Esophagus squamous epithelium (tissue), 5 donors: ENCODE measurements around the gene SNX24. TPM values are rescaled to one million over a fixed set of nuclear protein-coding genes. Genes with fewer than 3 reads are reported as not detected.
"Not testable (repeated sequence)": the region's sequence is repeated elsewhere in the genome, so short reads cannot be mapped to it uniquely, and the experiment has no call there.

Source experiments
- DNase-seq: peaks from one replicate; lab custom pipeline; 2025; lab: John Stamatoyannopoulos, UW
- H3K27ac ChIP-seq, 4 donors: fragments of 200-600 bp; sonication (generic); one replicate each; pipeline ENCODE4 v1.5.1; 2016 to 2019; ENCODE audit warnings: mild to moderate bottlenecking in 1 of 4
- H3K27me3 ChIP-seq, 4 donors: fragments of 200-600 bp; sonication (generic); 1 replicate in 3 of 4; 2 replicates in 1 of 4; pipeline versions ENCODE4 v1.5.1 to v1.6.0; 2017 to 2021; ENCODE audit warnings: antibody characterized with exemption in 1 of 4
- H3K36me3 ChIP-seq, 3 donors: fragments of 200-600 bp; sonication (generic); one replicate each; pipeline ENCODE4 v1.5.1; 2016 to 2019
- H3K4me1 ChIP-seq, 3 donors: fragments of 200-600 bp; sonication (generic); one replicate each; pipeline ENCODE4 v1.5.1; 2017 to 2019
- H3K4me3 ChIP-seq, 4 donors: fragments of 200-600 bp; sonication (generic); 1 replicate in 3 of 4; 2 replicates in 1 of 4; pipeline ENCODE4 v1.5.1; 2016 to 2019; ENCODE audit warnings: mild to moderate bottlenecking in 2 of 4, moderate library complexity in 1 of 4
- H3K9me3 ChIP-seq, 3 donors: fragments of 200-600 bp; sonication (generic); one replicate each; pipeline ENCODE4 v1.5.1; 2016 to 2019
- POLR2A ChIP-seq, 4 donors: fragments of 450-650 bp; IDR thresholded peaks; one replicate each; pipeline ENCODE4 v1.6.1; 2017; ENCODE audit warnings: antibody characterized with exemption in 4 of 4, mild to moderate bottlenecking in 4 of 4, moderate library complexity in 3 of 4
- WGBS, 2 donors: methylation state at CpG; one replicate each; pipeline ENCODE4 v1.1.5; 2018; 5-methylcytosine and 5-hydroxymethylcytosine counted together
- intact Hi-C: fragments of 100-400 bp; cut with DNase I; formaldehyde crosslinking; loops from one replicate; pipeline ENCODE4 v1.15.0; 2022
- total RNA-seq, 4 donors: library from RNA; depleted of rRNA; stranded (reverse); fragments of >200 nt; gene quantifications; one replicate each; pipeline ENCODE4 v1.1.0, GENCODE V29; 2016
- TF ChIP-seq, protein P1 (sequence below), 6 experiments: fragments of 450-650 bp in 4 of 6; fragments of 200-600 bp in 2 of 6; sonication (generic) in 2 of 6; IDR thresholded peaks; one replicate each; pipeline ENCODE4 v1.5.1; 2016 to 2019; ENCODE audit warnings: antibody characterized with exemption in 6 of 6, mild to moderate bottlenecking in 4 of 6, moderate library complexity in 4 of 6
- donor health status: DM: yes; HTN: yes; CAD: no.

The SNX24 gene
- total RNA-seq, 4 donors from 2014 or later, result 24.4 to 35.3 (median 28.6) TPM

DNA sequence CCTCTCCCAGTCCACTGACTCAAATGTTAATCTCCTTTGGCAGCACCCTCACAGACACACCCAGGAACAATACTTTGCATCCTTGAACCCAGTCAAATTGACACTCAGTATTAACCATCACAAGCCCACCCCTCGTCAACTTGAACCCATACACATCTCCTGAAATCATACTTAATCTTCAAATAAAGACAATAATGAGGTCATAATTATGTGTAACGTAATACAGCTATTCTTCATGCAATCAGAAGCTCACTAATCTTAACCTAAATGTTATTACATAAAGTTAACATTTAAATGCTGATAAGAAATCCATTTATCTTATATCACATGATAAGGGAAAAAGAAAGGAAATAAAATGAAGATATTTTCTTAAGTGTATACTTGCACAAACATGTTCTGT, 125.9 kb downstream of the SNX24 start:
- TF ChIP-seq POLR2A (IDR thresholded peaks at IDR 0.05), result no peak
- TF ChIP-seq, protein P1, sequence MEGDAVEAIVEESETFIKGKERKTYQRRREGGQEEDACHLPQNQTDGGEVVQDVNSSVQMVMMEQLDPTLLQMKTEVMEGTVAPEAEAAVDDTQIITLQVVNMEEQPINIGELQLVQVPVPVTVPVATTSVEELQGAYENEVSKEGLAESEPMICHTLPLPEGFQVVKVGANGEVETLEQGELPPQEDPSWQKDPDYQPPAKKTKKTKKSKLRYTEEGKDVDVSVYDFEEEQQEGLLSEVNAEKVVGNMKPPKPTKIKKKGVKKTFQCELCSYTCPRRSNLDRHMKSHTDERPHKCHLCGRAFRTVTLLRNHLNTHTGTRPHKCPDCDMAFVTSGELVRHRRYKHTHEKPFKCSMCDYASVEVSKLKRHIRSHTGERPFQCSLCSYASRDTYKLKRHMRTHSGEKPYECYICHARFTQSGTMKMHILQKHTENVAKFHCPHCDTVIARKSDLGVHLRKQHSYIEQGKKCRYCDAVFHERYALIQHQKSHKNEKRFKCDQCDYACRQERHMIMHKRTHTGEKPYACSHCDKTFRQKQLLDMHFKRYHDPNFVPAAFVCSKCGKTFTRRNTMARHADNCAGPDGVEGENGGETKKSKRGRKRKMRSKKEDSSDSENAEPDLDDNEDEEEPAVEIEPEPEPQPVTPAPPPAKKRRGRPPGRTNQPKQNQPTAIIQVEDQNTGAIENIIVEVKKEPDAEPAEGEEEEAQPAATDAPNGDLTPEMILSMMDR (IDR thresholded peaks at IDR 0.05), result no peak

DNA sequence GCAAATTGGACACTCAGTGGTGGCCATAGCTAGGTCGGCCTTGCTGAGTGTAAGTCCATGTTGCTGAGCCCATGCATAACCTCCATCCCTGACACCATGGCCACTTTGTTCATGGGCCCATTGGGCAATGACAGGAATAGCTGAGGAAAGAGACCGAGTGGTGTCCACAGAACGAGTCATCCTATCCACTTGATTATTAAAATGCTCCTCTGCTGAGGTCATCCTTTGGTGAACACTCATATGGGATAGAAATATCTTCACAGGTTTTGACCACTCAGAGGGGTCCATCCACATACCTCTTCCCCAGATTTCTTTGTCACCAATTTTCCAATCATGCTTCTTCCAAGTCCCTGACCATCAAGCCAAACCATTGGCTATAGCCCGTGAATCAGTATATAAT, 127.5 kb downstream of the SNX24 start:
- Histone ChIP-seq H3K4me3 (no peak overlapping the region), H3K4me1 (no peaks in the 10 kb centered on the region), H3K9me3 (no peaks in the 10 kb centered on the region), H3K36me3 (peaks cover 0 to 10% (median 0%) of the 10 kb centered on the region in 3 donors), H3K27ac (no peak overlapping the region), H3K27me3 (no peaks in the 10 kb centered on the region)
- TF ChIP-seq, protein P1 (IDR thresholded peaks at IDR 0.05), result no peak
- TF ChIP-seq POLR2A (IDR thresholded peaks at IDR 0.05), result no peak
- WGBS, 2 donors, result 95 to 98% methylated on average over 3 to 4 of the region's 4 CpGs
- intact Hi-C loops, result no loop called here
- no peak for DNase-seq

More for the DNA sequence above, 125.9 kb downstream of the SNX24 start:
- no peak overlapping the region for H3K4me3 ChIP-seq
- no peaks in the 10 kb centered on the region for H3K4me1 ChIP-seq
- no peaks in the 10 kb centered on the region for H3K9me3 ChIP-seq
- no peaks in the 10 kb centered on the region for H3K27me3 ChIP-seq
- DNase-seq, result no peak
- whole genome bisulfite sequencing, 2 donors, result 75 to 90% methylated on average over 2 of the region's 2 CpGs
- H3K36me3 ChIP-seq, result peaks cover 0 to 13% (median 0%) of the 10 kb centered on the region in 3 donors
- H3K27ac ChIP-seq, result no peak overlapping the region
- intact Hi-C loops, result no loop called here

DNA sequence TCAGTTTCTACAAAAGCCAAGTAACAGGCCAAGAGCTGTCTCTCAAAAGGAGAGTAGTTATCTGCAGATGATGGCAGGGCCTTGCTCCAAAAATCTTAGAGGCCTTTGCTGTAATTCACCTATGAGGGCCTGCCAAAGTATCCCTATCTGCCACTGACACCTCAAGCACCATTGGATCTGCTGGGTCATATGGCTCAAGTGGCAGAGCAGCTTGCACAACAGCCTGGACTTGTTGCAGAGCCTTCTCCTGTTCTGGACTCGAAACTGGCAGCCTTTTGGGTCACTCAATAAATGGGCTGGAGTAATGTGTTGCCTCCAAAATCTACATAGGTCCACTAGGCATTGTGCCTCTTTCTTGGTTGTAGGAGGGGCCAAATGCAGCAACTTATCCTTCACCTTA, 128.3 kb downstream of the SNX24 start:
- DNase-seq, H3K27me3 ChIP-seq, H3K27ac ChIP-seq, intact Hi-C loops, H3K4me1 ChIP-seq, H3K9me3 ChIP-seq, H3K4me3 ChIP-seq, H3K36me3 ChIP-seq: not testable (repeated sequence)
- WGBS, 2 donors, result 83 to 100% methylated on average over 1 of the region's 1 CpG

DNA sequence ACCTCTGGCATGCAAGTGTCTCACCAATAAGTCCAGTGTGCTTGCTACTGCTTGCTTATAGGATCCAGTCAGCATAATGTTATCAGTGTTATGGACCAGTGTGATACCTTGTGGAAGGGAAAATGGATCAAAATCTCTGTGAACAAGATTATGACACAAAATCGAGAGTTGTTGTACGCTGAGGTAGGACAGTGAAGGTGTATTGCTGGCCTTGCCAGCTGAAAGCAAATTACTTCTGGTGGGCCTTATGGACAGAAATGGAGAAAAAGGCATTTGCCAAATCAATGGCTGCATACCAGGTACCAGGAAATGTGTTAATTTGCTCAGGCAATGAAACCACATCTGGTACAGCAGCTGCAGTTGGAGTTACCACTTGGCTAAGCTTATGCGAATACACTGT, 128.8 kb downstream of the SNX24 start:
- DNase-seq, H3K4me3 ChIP-seq, H3K27ac ChIP-seq, intact Hi-C loops, H3K27me3 ChIP-seq, H3K36me3 ChIP-seq, H3K4me1 ChIP-seq, H3K9me3 ChIP-seq: not testable (repeated sequence)
- 93 to 98% methylated on average over 3 of the region's 3 CpGs for WGBS, 2 donors

DNA sequence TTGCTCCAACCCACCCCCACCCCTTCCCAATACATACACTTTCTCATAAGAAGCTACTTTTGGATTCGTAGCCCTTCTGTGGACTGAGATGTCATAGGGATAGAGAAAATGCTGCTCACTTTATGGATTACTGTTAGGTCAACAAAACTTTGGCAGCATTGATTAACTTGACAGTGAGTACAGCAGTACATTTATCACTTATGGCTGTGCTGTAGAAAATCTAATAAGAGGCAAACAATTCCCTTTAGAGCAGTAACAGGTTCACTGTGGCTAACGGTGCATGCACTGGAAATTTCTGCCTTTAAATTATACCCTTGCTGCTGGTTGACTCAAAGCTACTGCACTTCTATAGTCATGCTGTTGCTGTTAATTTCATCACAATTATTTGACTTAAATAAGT, 131.9 kb downstream of the SNX24 start:
- H3K4me3 ChIP-seq, result no peak overlapping the region
- no peak overlapping the region for H3K27ac ChIP-seq
- WGBS, 2 donors, result 70 to 75% methylated on average over 2 of the region's 2 CpGs
- intact Hi-C loops, result no loop called here
- no peaks in the 10 kb centered on the region for H3K9me3 ChIP-seq
- TF ChIP-seq, protein P1 (IDR thresholded peaks at IDR 0.05), result no peak
- TF ChIP-seq POLR2A (IDR thresholded peaks at IDR 0.05), result no peak
- peaks cover 0 to 4% (median 0%) of the 10 kb centered on the region in 3 donors for H3K36me3 ChIP-seq
- H3K27me3 ChIP-seq, result no peaks in the 10 kb centered on the region
- no peak for DNase-seq
- no peaks in the 10 kb centered on the region for H3K4me1 ChIP-seq

DNA sequence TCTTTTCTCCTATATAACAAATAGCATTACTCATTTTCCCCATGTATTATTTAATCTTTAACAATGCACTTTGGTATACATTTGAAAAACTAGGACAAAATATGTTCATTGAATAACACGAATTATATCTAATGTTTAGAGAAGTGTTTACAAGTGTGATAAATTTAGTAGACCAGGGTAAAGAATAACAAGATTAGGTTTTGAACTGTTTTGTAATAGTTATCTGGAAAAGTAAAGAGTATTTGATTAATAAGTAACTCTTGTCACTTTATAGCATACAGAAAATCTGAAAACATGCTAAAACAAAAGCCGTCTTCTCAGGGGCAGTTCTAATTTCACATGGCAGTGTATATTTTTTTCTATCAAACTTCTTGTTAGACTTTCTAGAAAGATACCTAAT, 132.7 kb downstream of the SNX24 start:
- no peaks in the 10 kb centered on the region for H3K27me3 ChIP-seq
- TF ChIP-seq POLR2A (IDR thresholded peaks at IDR 0.05), result no peak
- TF ChIP-seq, protein P1 (IDR thresholded peaks at IDR 0.05), result no peak
- H3K4me3 ChIP-seq, result no peak overlapping the region
- no peaks in the 10 kb centered on the region for H3K36me3 ChIP-seq
- no peak for DNase-seq
- 82 to 89% methylated on average over 2 of the region's 2 CpGs for WGBS, 2 donors
- H3K27ac ChIP-seq, result no peak overlapping the region
- H3K9me3 ChIP-seq, result no peaks in the 10 kb centered on the region
- intact Hi-C loops, result no loop called here
- H3K4me1 ChIP-seq, result no peaks in the 10 kb centered on the region
